ENCODE measurements around the gene TRIM52.
"Not testable (repeated sequence)": the region's sequence is repeated elsewhere in the genome, so short reads cannot be mapped to it uniquely, and the experiment has no call there.

TRIM52 gene

GRCh38 chr5:181281077-181281983 is 20.4 kb upstream of the TRIM52 start:
- TF ChIP-seq EZH2phosphoT487 (conservative IDR thresholded peaks at IDR 0.05; ENCODE audit: low read length): no peak
- no peak for TF ChIP-seq CTCF (IDR thresholded peaks at IDR 0.05; ENCODE audit: insufficient read depth, low read length, poor library complexity, severe bottlenecking)
- no peaks in the 10 kb centered on the region for H3K27me3 ChIP-seq (ENCODE audit: low read length)
- H4K20me1 ChIP-seq (ENCODE audit: low read depth, low read length): no peaks in the 10 kb centered on the region
- no peaks in the 10 kb centered on the region for H3F3A ChIP-seq (ENCODE audit: insufficient read depth)
- H3K9me3 ChIP-seq (ENCODE audit: insufficient read depth, low read length): no peaks in the 10 kb centered on the region
- H3K9ac ChIP-seq (ENCODE audit: low read length): no peak overlapping the region
- H3K4me3 ChIP-seq (ENCODE audit: insufficient read depth, low read length, poor library complexity, severe bottlenecking): no peak overlapping the region
- no peaks in the 10 kb centered on the region for H3K36me3 ChIP-seq (ENCODE audit: low read length)
- H2AFZ ChIP-seq (ENCODE audit: low read depth, low read length, severe bottlenecking): no peak overlapping the region
- H3K9me2 ChIP-seq (replicated peaks; ENCODE audit: insufficient read depth, low read length): no peaks in the 10 kb centered on the region
- H3K79me2 ChIP-seq (ENCODE audit: insufficient read depth, low read length): no peaks in the 10 kb centered on the region
- H3K27ac ChIP-seq (ENCODE audit: low read depth, low read length): no peak overlapping the region
- no peak overlapping the region for H3K4me2 ChIP-seq (ENCODE audit: low read depth, low read length, poor library complexity, severe bottlenecking)

- Histone ChIP-seq H3K4me3 (ENCODE audit: insufficient read depth, low read length, poor library complexity, severe bottlenecking) (no peak overlapping the region), H3K79me2 (ENCODE audit: insufficient read depth, low read length) (no peaks in the 10 kb centered on the region), H2AFZ (ENCODE audit: low read depth, low read length, severe bottlenecking) (no peak overlapping the region), H3K27ac (ENCODE audit: low read depth, low read length) (no peak overlapping the region), H3K36me3 (ENCODE audit: low read length) (no peaks in the 10 kb centered on the region), H3K9ac (ENCODE audit: low read length) (no peak overlapping the region), H3K27me3 (ENCODE audit: low read length) (no peaks in the 10 kb centered on the region), H3K9me3 (ENCODE audit: insufficient read depth, low read length) (no peaks in the 10 kb centered on the region), H3K4me2 (ENCODE audit: low read depth, low read length, poor library complexity, severe bottlenecking) (no peak overlapping the region), H4K20me1 (ENCODE audit: low read depth, low read length) (no peaks in the 10 kb centered on the region), H3K9me2 (replicated peaks; ENCODE audit: insufficient read depth, low read length) (no peaks in the 10 kb centered on the region), H3F3A (ENCODE audit: insufficient read depth) (no peaks in the 10 kb centered on the region)
- TF ChIP-seq EZH2phosphoT487 (conservative IDR thresholded peaks at IDR 0.05; ENCODE audit: low read length) (no peak), CTCF (IDR thresholded peaks at IDR 0.05; ENCODE audit: insufficient read depth, low read length, poor library complexity, severe bottlenecking) (no peak)
Observed at GRCh38 chr5:181280251-181280762, 19.4 kb upstream of the TRIM52 start.

GRCh38 chr5:181273433-181273744 is 12.4 kb upstream of the TRIM52 start:
- H3K9me3 ChIP-seq (ENCODE audit: insufficient read depth, low read length); H3F3A ChIP-seq (ENCODE audit: insufficient read depth); H3K79me2 ChIP-seq (ENCODE audit: insufficient read depth, low read length); H2AFZ ChIP-seq (ENCODE audit: low read depth, low read length, severe bottlenecking); H3K9me2 ChIP-seq (replicated peaks; ENCODE audit: insufficient read depth, low read length); H3K4me3 ChIP-seq (ENCODE audit: insufficient read depth, low read length, poor library complexity, severe bottlenecking); H3K9ac ChIP-seq (ENCODE audit: low read length); H3K36me3 ChIP-seq (ENCODE audit: low read length); H3K27me3 ChIP-seq (ENCODE audit: low read length); H3K27ac ChIP-seq (ENCODE audit: low read depth, low read length); H4K20me1 ChIP-seq (ENCODE audit: low read depth, low read length); H3K4me2 ChIP-seq (ENCODE audit: low read depth, low read length, poor library complexity, severe bottlenecking): not testable (repeated sequence)

- no peaks in the 10 kb centered on the region for H3K36me3 ChIP-seq (ENCODE audit: low read length)
- TF ChIP-seq EZH2phosphoT487 (conservative IDR thresholded peaks at IDR 0.05; ENCODE audit: low read length) (no peak), CTCF (IDR thresholded peaks at IDR 0.05; ENCODE audit: insufficient read depth, low read length, poor library complexity, severe bottlenecking) (no peak)
- no peak overlapping the region for H2AFZ ChIP-seq (ENCODE audit: low read depth, low read length, severe bottlenecking)
- no peaks in the 10 kb centered on the region for H3F3A ChIP-seq (ENCODE audit: insufficient read depth)
- H3K9me3 ChIP-seq (ENCODE audit: insufficient read depth, low read length): no peaks in the 10 kb centered on the region
- H3K27ac ChIP-seq (ENCODE audit: low read depth, low read length): no peak overlapping the region
- no peaks in the 10 kb centered on the region for H3K27me3 ChIP-seq (ENCODE audit: low read length)
- H4K20me1 ChIP-seq (ENCODE audit: low read depth, low read length): no peaks in the 10 kb centered on the region
- no peak overlapping the region for H3K4me2 ChIP-seq (ENCODE audit: low read depth, low read length, poor library complexity, severe bottlenecking)
- no peak overlapping the region for H3K9ac ChIP-seq (ENCODE audit: low read length)
- no peaks in the 10 kb centered on the region for H3K79me2 ChIP-seq (ENCODE audit: insufficient read depth, low read length)
- no peak overlapping the region for H3K4me3 ChIP-seq (ENCODE audit: insufficient read depth, low read length, poor library complexity, severe bottlenecking)
- H3K9me2 ChIP-seq (replicated peaks; ENCODE audit: insufficient read depth, low read length): no peaks in the 10 kb centered on the region
Observed at GRCh38 chr5:181271081-181271480, 10.1 kb upstream of the TRIM52 start.

- H3K27ac ChIP-seq (ENCODE audit: low read depth, low read length); H3K9ac ChIP-seq (ENCODE audit: low read length); H3K9me3 ChIP-seq (ENCODE audit: insufficient read depth, low read length): not testable (repeated sequence)
Observed at GRCh38 chr5:181267907-181268306, 7.0 kb upstream of the TRIM52 start.

More at GRCh38 chr5:181267907-181268306, 7.0 kb upstream of the TRIM52 start:
- not testable (repeated sequence) for H3K4me3 ChIP-seq (ENCODE audit: insufficient read depth, low read length, poor library complexity, severe bottlenecking); H3K4me2 ChIP-seq (ENCODE audit: low read depth, low read length, poor library complexity, severe bottlenecking); H3K27me3 ChIP-seq (ENCODE audit: low read length); H4K20me1 ChIP-seq (ENCODE audit: low read depth, low read length); H3K79me2 ChIP-seq (ENCODE audit: insufficient read depth, low read length); H2AFZ ChIP-seq (ENCODE audit: low read depth, low read length, severe bottlenecking); H3F3A ChIP-seq (ENCODE audit: insufficient read depth); H3K9me2 ChIP-seq (replicated peaks; ENCODE audit: insufficient read depth, low read length); H3K36me3 ChIP-seq (ENCODE audit: low read length)
